ENCODE results near the gene SLC44A1.
A peak's percentile ranks its signal among the peaks of the same experiment; 100 is the strongest.

SLC44A1 gene

DNA sequence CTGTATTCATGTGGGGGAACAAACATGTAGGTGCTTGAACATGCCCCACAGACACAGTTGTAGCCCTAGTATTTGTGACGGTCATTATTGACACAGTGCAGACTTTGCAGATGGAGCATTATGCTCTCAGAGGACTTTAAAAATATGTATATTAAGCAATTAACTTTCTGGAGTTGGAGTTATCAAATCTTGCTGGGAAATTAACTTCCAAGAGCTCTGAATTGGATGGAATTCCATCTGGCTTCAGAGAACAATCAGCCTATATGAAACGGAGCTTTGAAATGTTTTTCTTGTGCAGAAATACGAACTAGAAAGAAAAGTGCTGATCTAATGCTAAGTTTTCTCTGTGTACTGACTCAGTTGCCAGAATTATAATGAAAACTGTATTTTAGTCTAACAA, 152.4 kb downstream of the SLC44A1 start:
- DNase-seq, result no peak

DNA sequence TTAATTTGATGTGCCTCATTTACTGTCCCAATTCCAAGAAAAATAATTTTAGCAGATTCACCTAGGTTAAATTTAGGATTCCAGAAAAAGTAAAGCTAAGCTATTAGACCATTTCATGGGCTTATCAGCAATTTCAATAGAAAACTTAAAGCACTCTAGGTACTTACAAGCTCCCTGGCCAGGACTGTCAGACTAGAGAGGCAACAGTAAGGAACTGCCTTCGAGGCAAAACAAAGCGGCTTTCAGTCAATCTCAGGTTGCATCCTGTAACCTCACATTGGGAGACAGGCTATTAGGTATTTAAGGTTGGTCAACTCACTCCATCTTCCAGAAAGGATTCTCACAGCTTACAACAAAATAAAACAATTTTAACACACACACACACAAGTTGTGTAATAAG, 154.7 kb downstream of the SLC44A1 start:
- DNase-seq, result no peak

DNA sequence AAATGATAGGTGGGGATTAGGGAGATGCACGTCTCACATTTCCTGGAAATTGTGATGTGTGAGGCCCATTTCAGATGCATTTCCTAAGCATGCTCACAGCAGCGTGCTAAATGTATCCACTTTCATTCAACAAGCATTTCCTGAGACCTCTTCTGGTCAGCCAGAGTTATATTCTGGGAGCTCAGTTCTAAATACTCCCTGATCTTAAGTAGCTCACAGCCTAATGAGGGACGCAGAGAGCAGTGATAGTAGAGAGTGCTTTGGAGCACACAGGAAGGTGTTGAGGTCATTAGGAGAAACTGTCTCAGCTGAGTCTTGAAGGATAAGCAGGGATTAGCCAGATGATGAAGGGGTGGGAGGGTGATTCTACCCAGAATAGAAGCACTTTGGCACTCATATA, 157.2 kb downstream of the SLC44A1 start:
- DNase-seq, result no peak

GRCh38 chr9:105403552-105404248, 159.2 kb downstream of the SLC44A1 start:
- DNase-seq, result no peak

DNA sequence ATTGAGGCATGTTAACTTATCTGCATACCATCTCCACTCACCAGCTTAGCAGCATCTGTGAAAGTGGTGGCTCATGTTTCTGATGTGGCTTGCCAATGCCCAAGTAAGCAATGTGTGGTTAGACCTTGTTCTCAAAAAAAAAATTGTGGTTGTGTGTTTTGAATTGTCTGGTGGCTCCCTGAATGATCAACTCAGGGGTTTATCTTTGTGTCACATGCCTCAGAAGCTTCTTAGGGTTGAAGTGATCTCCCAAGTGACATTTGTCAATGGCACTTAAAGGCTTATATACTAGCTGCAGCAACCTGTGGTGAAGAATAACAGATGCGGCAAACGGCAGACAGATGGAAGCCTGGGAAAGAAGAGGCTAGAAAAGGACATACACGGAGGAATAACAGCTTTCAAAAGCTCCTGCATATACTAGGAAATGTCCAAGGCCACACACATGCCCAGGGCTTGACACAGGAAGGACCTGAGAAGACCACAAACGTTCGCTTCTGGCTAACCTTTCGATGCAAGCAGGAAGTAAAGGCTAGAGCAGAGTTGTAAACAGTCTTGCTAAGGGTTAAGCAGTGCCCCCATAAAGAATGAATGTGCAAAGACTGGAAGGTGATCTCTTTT, 161.2 kb downstream of the SLC44A1 start:
- no peak for DNase-seq

GRCh38 chr9:105406369-105406768, 161.9 kb downstream of the SLC44A1 start:
- DNase-seq, result no peak

- no peak for DNase-seq
These were observed 169.1 kb downstream of the SLC44A1 start for GRCh38 chr9:105413525-105413924.

- peak; percentile 27 for DNase-seq
These were observed 170.7 kb downstream of the SLC44A1 start for GRCh38 chr9:105414947-105415661.

- DNase-seq, result no peak
These were observed 171.2 kb downstream of the SLC44A1 start for GRCh38 chr9:105415662-105415980.

- no peak for DNase-seq
These were observed 172.4 kb downstream of the SLC44A1 start for GRCh38 chr9:105416840-105417239.

DNA sequence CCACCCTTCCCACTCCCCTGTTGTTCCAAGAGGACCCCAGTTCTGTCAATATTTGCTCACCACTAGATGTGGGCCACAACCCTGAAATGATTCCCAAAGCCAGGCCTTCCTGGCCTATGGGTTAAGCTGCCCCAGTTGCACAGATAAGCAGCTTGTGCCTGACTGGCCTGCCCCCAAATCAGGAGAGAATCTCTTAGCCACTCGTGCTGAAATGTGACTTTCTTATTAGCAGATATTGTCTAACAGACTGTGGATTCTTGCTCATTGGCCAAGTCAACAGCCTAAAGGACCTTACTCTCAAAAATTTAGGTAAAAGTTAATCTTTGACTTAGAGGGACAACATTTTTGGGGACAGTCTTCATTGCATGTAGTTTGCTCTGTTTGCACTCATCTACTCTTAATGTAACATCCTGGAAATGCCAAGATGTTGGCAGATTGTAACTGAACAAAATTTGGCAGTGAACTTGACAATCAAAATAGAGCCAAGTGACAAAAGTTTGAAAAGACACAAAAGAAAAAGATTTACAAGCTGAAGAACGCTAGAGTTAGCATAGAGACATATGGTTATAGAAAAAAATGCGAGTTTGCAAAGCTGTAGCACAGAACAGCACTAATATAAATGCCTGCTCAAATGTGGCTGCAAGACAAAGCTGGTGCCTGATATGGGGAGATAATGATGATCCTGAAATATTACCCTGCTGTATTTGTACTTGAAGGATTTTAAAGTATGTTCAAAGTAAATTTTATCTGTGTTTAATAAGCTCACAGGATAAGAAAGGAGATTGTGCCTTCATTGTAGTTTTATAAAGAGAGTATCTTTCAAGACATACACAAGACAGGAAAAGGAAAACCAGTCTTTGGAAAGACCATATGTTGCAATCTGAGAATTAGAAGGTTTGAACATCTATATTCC, 174.4 kb downstream of the SLC44A1 start:
- no peak for DNase-seq

GRCh38 chr9:105419816-105420597, 175.6 kb downstream of the SLC44A1 start:
- DNase-seq, result no peak

- no peak for DNase-seq
These were observed 176.7 kb downstream of the SLC44A1 start for GRCh38 chr9:105421154-105421553.

DNA sequence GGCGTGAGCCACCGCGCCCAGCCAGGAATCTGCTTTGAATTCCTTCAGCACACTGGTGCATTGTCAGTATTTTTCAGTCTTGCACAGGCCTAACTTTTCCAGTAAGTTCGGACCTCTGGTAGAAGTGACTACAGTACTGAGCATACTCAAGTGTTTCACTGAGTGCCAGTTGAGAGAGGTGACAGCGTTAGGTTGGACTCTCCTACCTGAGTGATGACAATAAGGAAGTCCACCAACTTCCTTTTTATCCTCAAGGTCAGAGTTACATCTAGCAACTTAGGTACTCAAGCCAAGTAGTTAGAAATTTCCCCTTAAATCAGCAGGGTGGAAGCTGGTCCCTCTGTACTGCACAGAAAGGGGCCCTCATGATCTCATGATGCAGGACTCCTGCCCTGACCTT, 177.4 kb downstream of the SLC44A1 start:
- DNase-seq, result no peak

DNA sequence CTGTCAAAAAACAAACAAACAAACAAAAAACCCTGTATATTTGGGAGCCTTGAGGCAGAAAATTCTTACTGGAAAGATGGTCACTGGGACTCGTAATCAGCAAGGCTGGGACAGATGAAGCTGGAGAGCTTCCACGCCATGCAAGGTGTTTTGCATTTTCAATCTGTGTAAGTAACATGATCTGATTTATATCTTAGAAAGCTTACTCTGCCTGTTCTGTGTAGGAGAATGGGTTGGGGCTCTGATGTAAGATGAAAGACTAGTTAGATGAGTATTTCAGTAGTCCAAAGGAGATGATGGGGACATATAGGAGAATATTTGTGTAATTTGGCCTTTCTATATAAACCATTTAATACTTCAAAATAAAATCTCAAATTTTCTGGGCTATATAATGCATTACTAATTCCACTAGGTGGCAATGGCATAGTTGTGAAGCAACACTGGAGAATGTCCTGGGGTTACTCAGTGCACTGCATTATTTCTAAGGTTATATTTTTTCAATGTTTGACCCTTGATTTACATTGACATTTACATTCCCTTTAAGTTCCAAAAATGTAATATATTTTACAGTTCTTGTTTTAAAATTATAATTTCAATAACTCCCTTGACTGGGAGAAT, 181.5 kb downstream of the SLC44A1 start:
- DNase-seq, result peak; percentile 9

DNA sequence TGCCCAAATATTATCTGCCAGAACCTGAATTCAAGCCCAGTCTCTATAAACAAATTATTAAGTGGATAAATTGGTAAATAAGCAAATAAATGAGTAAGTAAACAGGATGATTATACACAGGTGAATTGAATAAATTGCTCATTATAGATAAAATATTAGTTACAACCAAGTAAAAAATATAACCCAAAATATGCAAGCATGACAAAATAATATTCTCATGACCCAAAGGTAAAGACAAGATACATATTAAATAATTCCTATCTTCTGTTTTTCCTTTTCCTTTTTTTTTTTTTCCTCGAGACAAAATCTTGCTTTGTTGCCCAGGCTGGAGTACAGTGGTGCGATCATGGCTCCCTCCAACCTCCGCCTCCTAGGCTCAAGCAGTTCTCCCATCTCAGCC, 182.2 kb downstream of the SLC44A1 start:
- no peak for DNase-seq

- no peak for DNase-seq
These were observed 187.2 kb downstream of the SLC44A1 start for GRCh38 chr9:105431424-105432246.

DNA sequence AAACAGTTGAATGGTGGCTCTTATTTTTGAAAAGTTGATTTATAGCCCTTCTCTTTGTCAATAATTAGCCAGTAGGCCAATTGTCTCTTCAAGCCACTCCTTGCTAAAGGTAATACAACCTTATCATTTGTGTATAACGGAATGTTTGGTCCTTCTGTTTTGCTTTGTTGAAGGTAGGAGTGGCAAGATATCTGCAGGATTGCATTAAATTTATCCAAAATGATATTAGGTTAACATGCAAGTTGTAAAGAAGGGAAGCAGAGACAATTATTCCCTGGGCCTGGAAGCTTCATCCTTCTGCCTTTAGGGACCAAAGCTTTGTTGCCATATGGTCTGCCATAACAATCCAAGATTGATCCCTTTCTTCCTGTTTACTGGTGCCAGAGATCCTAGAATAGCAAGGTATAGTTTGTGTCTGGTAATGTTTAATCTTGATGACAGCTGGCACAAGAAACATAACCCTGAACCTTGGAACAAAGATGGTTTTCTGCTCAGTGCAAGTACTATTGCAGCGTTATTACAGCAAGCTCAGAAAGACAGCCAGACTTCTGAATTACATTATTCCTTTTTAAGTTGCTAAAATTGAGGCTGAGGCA, 187.9 kb downstream of the SLC44A1 start:
- DNase-seq, result no peak

DNA sequence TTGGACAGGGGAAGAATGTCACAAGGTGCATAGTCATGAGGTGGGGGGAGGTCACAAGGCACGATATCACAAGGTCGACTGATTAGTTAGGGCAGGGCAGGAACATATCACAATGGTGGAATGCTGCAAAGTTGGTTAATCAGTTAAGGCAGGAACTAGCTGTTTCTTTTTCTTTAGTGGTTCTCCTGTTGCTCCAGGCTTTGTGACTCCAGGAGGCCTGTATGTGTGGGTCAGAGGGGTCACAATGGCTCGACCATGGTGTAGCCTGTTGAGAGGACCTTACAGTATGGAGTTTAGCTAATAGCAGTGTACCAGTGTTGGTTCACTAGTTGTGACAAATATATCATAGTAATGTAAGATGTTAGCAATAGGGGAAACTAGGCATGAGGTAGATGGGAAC, 191.0 kb downstream of the SLC44A1 start:
- DNase-seq, result no peak

- no peak for DNase-seq
These were observed 192.3 kb downstream of the SLC44A1 start for GRCh38 chr9:105436783-105437182.

GRCh38 chr9:105437704-105438103, 193.3 kb downstream of the SLC44A1 start:
- DNase-seq, result no peak

All from NCI-H1105 (cell line).